ENCODE measurements around the gene EPN2. TPM values are rescaled to one million over a fixed set of nuclear protein-coding genes. Genes with fewer than 3 reads are reported as not detected.
A peak's percentile ranks its signal among the peaks of the same experiment; 100 is the strongest.

The EPN2 gene
- polyA plus RNA-seq, 3 donors: 0.93 TPM; not detected in 2

- Histone ChIP-seq H3K27ac (ENCODE audit: low read depth in 1 of 2, low read length in 2 of 2) (no peak overlapping the region), H3K79me2 (ENCODE audit: insufficient read depth, low read length) (no peaks in the 10 kb centered on the region), H3K4me2 (replicated peaks; ENCODE audit: extremely low read depth, low read length, poor library complexity, severe bottlenecking) (no peak overlapping the region), H3K27me3 (ENCODE audit: control insufficient read depth in 2 of 2, insufficient read depth in 2 of 2, low read length in 2 of 2) (peaks cover 5 to 52% of the 10 kb centered on the region in 2 donors), H2AFZ (ENCODE audit: insufficient read depth, low read depth, low read length, poor library complexity, severe bottlenecking) (no peak overlapping the region), H3K4me1 (ENCODE audit: control insufficient read depth in 1 of 2, insufficient read depth in 2 of 2, low read length in 2 of 2) (peaks cover 13 to 17% of the 10 kb centered on the region in 2 donors), H3K36me3 (replicated peaks in 1 of 2; ENCODE audit: control insufficient read depth in 1 of 2, insufficient read depth in 2 of 2, low read length in 2 of 2) (no peaks in the 10 kb centered on the region), H4K20me1 (ENCODE audit: insufficient read depth, low read length) (no peaks in the 10 kb centered on the region), H3K9me3 (replicated peaks in 1 of 2; ENCODE audit: control insufficient read depth in 1 of 2, insufficient read depth in 1 of 2, low read length in 2 of 2) (no peaks in the 10 kb centered on the region), H3K4me3 (replicated peaks in 1 of 3; ENCODE audit: low read depth in 2 of 3, low read length in 3 of 3) (no peak overlapping the region), H3K9ac (ENCODE audit: insufficient read depth, low read length, poor library complexity, severe bottlenecking) (no peak overlapping the region)
- intact Hi-C loops (cut with micrococcal nuclease): no loop called here
- Mint-ChIP-seq H3K36me3 (peaks cover 0 to 8% of the 10 kb centered on the region in 2 donors), H3K27ac (no peak overlapping the region), H3K27me3 (ENCODE audit: low read depth in 3 of 3) (peaks cover 67 to 86% (median 81%) of the 10 kb centered on the region in 3 donors), H3K4me1 (peaks cover 22% of the 10 kb centered on the region), H3K9me3 (peaks cover 0 to 3% (median 0%) of the 10 kb centered on the region in 7 donors), H3K4me3 (peak overlapping the region in 1 of 2 donors; percentile 60)
- DNase-seq: no peak
- TF ChIP-seq CTCF (IDR thresholded peaks at IDR 0.05): no peak
- 93% methylated on average over 11 of the region's 12 CpGs for WGBS (ENCODE audit: insufficient coverage)
Observed at GRCh38 chr17:19291646-19292376, 54.6 kb downstream of the EPN2 start.

GRCh38 chr17:19292377-19292711 is 55.2 kb downstream of the EPN2 start:
- Mint-ChIP-seq H3K27me3 (ENCODE audit: low read depth in 3 of 3) (peaks cover 71 to 85% (median 81%) of the 10 kb centered on the region in 3 donors), H3K9me3 (peaks cover 0 to 3% (median 0%) of the 10 kb centered on the region in 7 donors), H3K4me3 (peak overlapping the region in 1 of 2 donors; percentile 35), H3K4me1 (peaks cover 22% of the 10 kb centered on the region), H3K27ac (no peak overlapping the region), H3K36me3 (peaks cover 0 to 8% of the 10 kb centered on the region in 2 donors)
- no peak for DNase-seq
- Histone ChIP-seq H3K36me3 (replicated peaks in 1 of 2; ENCODE audit: control insufficient read depth in 1 of 2, insufficient read depth in 2 of 2, low read length in 2 of 2) (no peaks in the 10 kb centered on the region), H3K9ac (ENCODE audit: insufficient read depth, low read length, poor library complexity, severe bottlenecking) (no peak overlapping the region), H3K27ac (ENCODE audit: low read depth in 1 of 2, low read length in 2 of 2) (no peak overlapping the region), H3K9me3 (replicated peaks in 1 of 2; ENCODE audit: control insufficient read depth in 1 of 2, insufficient read depth in 1 of 2, low read length in 2 of 2) (no peaks in the 10 kb centered on the region), H4K20me1 (ENCODE audit: insufficient read depth, low read length) (no peaks in the 10 kb centered on the region), H3K4me1 (ENCODE audit: control insufficient read depth in 1 of 2, insufficient read depth in 2 of 2, low read length in 2 of 2) (peaks cover 13 to 17% of the 10 kb centered on the region in 2 donors), H3K79me2 (ENCODE audit: insufficient read depth, low read length) (no peaks in the 10 kb centered on the region), H2AFZ (ENCODE audit: insufficient read depth, low read depth, low read length, poor library complexity, severe bottlenecking) (no peak overlapping the region), H3K4me3 (replicated peaks in 1 of 3; ENCODE audit: low read depth in 2 of 3, low read length in 3 of 3) (no peak overlapping the region), H3K27me3 (ENCODE audit: control insufficient read depth in 2 of 2, insufficient read depth in 2 of 2, low read length in 2 of 2) (peaks cover 8 to 56% of the 10 kb centered on the region in 2 donors), H3K4me2 (replicated peaks; ENCODE audit: extremely low read depth, low read length, poor library complexity, severe bottlenecking) (no peak overlapping the region)
- intact Hi-C loops (cut with micrococcal nuclease): no loop called here
- no peak for TF ChIP-seq CTCF (IDR thresholded peaks at IDR 0.05)
- 80% methylated on average over 1 of the region's 4 CpGs for WGBS (ENCODE audit: insufficient coverage)

Measured in CD14-positive monocyte (primary cell).